SU-DHL-6 (cell line): Measurements from ENCODE around the gene METRN.

Source experiments
- H2AFZ ChIP-seq: fragments of 200-600 bp; sonication (generic); 2 replicates; pipeline ENCODE4 v1.6.1; 2014; ENCODE audit warnings: low read depth, mild to moderate bottlenecking, moderate library complexity, mixed read lengths, antibody characterized with exemption, low read length; ENCODE audit not compliant: severe bottlenecking
- H3F3A ChIP-seq: fragments of 200-600 bp; shearing (Covaris generic); 2 replicates; pipeline ENCODE4 v1.6.0; 2016; ENCODE audit warnings: antibody characterized with exemption, mild to moderate bottlenecking; ENCODE audit not compliant: insufficient read depth
- H3K27ac ChIP-seq: fragments of 200-600 bp; sonication (generic); 2 replicates; pipeline ENCODE4 v1.5.1; 2016; ENCODE audit warnings: low read depth, mild to moderate bottlenecking, low read length, moderate library complexity, mixed read lengths
- H3K27me3 ChIP-seq: fragments of 200-600 bp; sonication (generic), shearing (Covaris generic); 2 replicates; pipeline ENCODE4 v1.6.0; 2014; ENCODE audit warnings: mild to moderate bottlenecking, low read length
- H3K36me3 ChIP-seq: fragments of 200-600 bp; sonication (generic); 2 replicates; pipeline ENCODE4 v1.6.1; 2014; ENCODE audit warnings: mild to moderate bottlenecking, low read length, mixed read lengths
- H3K4me2 ChIP-seq: fragments of 300-600, 200-600 bp; shearing (Covaris generic), sonication (generic); 2 replicates; pipeline ENCODE4 v1.6.0; 2014; ENCODE audit warnings: low read length, low read depth, mild to moderate bottlenecking; ENCODE audit not compliant: poor library complexity, severe bottlenecking
- H3K4me3 ChIP-seq: fragments of 200-600 bp; sonication (generic); 2 replicates; pipeline ENCODE4 v1.5.1; 2014; ENCODE audit warnings: antibody characterized with exemption, low read length, mild to moderate bottlenecking, mixed read lengths; ENCODE audit not compliant: insufficient read depth, poor library complexity, severe bottlenecking
- H3K79me2 ChIP-seq: fragments of 200-600 bp; sonication (generic); 2 replicates; pipeline ENCODE4 v1.6.1; 2014; ENCODE audit warnings: mild to moderate bottlenecking, low read length, moderate library complexity; ENCODE audit not compliant: insufficient read depth
- H3K9ac ChIP-seq: fragments of 200-600 bp; sonication (generic); 2 replicates; pipeline ENCODE4 v1.7.0; 2014; ENCODE audit warnings: mild to moderate bottlenecking, low read length
- H3K9me2 ChIP-seq: fragments of 200-600 bp; sonication (generic); replicated peaks from 2 replicates; pipeline ENCODE4 v1.6.1; 2014; ENCODE audit warnings: low read length; ENCODE audit not compliant: insufficient read depth
- H3K9me3 ChIP-seq: fragments of 200-600 bp; sonication (generic); 2 replicates; pipeline ENCODE4 v1.6.1; 2014; ENCODE audit warnings: low read length, mixed read lengths; ENCODE audit not compliant: insufficient read depth
- H4K20me1 ChIP-seq: fragments of 200-600 bp; sonication (generic); 2 replicates; pipeline ENCODE4 v1.6.1; 2014; ENCODE audit warnings: low read depth, mild to moderate bottlenecking, antibody characterized with exemption, low read length, moderate library complexity, mixed read lengths
- EZH2phosphoT487 ChIP-seq: fragments of 200-600 bp; sonication (generic), shearing (Covaris generic); conservative IDR thresholded peaks from 2 replicates; pipeline ENCODE4 v1.6.1; 2018; ENCODE audit warnings: mild to moderate bottlenecking, antibody characterized with exemption, low read length, moderate library complexity, mixed read lengths
- TF ChIP-seq, protein P1 (sequence below): fragments of 200-600 bp; sonication (generic); IDR thresholded peaks from one replicate; pipeline ENCODE4 v1.5.1; 2017; ENCODE audit warnings: antibody characterized with exemption, mild to moderate bottlenecking, low read length, moderate library complexity; ENCODE audit not compliant: insufficient read depth, poor library complexity, severe bottlenecking

Gene METRN

DNA sequence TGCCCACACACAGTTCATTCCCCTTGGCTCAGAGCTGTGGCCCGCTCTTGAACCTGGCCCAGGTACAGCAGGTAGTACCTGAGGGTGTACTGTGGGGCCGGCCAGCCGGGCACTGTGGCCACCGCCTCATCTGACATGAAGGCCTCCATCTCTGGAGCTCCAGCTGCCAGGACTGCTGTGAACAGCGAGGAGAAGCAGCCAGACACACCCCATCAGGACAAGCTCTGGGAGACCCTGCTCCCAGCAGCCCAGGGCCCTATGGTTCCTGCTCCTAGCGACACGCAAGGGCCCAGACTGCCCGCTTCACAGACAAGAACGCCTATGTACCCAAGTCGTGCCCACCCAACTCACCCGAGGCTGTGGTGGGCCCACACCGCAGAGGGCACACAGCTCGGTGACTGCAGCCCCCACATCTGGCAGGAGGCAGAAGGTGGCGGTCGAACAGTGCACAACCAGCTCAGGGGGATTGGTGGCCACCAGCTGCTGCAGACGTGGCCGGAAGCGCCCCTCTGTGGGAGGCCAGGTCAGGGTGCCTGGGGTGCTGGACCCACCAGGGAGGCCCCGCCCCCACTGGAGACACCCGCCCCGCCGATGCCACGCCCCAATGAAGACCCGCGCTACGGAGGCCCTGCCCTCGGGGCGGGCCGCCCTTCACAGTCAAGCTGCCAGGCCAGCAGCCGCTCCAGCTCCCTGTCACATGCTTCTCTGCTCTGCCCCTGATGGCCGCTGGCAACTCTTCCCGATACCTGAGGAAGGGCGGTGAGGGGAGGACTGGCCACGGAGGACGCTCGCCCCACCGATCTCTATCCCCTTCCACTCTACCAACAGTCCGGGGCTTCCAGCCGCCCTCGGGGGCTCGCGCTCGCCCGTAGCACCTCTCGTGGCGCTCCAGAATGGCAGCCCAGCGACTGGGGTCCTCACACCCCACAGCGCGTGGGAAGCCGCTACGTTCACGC lies 35.8 kb upstream of the METRN start:
- peaks cover 9% of the 10 kb centered on the region; the same call in 1 of the 2 replicates for H3F3A ChIP-seq
- H4K20me1 ChIP-seq = no peaks in the 10 kb centered on the region
- H3K9me2 ChIP-seq = no peaks in the 10 kb centered on the region
- H3K36me3 ChIP-seq = no peaks in the 10 kb centered on the region
- H3K27me3 ChIP-seq = no peaks in the 10 kb centered on the region
- H2AFZ ChIP-seq = peak overlapping the region; percentile 90
- H3K79me2 ChIP-seq = peaks cover 23% of the 10 kb centered on the region; the same call in 1 of the 2 replicates
- TF ChIP-seq EZH2phosphoT487 = no peak
- H3K27ac ChIP-seq = peak overlapping the region; percentile 69
- peak overlapping the region; percentile 49 for H3K9ac ChIP-seq
- H3K4me3 ChIP-seq = peak overlapping the region; percentile 32
- peak overlapping the region; percentile 63 for H3K4me2 ChIP-seq
- H3K9me3 ChIP-seq = no peaks in the 10 kb centered on the region

DNA sequence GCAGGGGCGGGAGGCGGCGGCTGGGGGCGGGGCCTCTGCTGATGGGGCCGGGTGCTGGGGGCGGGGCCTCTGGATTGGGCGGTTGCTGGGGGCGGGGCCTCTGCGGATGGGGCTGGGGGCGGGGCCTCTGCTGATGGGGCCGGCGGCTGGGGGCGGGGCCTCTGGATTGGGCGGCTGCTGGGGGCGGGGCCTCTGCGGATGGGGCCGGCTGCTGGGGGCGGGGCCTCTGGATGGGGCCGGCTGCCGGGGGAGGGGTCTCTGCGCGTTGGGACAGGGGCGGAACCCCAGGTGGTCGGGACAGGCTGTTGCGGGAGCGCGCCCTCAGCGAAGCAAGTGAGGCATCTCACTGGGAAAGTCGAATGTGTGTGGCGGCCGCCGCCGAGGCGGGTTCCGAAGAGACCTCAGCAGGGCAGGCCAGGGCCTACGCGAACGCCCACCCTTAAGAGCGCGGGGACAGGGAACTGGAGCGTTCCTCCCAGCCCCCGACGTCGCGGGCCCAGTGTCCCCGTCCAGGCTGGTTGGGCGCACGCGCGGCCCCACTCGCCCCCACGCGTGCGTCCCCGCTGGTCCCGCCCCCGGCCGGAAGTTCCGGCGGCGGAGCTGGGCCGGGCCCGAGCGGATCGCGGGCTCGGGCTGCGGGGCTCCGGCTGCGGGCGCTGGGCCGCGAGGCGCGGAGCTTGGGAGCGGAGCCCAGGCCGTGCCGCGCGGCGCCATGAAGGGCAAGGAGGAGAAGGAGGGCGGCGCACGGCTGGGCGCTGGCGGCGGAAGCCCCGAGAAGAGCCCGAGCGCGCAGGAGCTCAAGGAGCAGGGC lies 34.9 kb upstream of the METRN start, which contains the start of gene STUB1:
TSS of gene STUB1 (plus strand) at position 597 of the 811 bp plus-strand sequence. CDS start at position 713, 116 bp downstream.
- H3K79me2 ChIP-seq = peaks cover 23% of the 10 kb centered on the region; the same call in 1 of the 2 replicates
- H2AFZ ChIP-seq = peak within 1 kb of the TSS; percentile 90
- H3K27ac ChIP-seq = peak within 1 kb of the TSS; percentile 69
- H3F3A ChIP-seq = peaks cover 9% of the 10 kb centered on the region; the same call in 1 of the 2 replicates
- no peaks in the 10 kb centered on the region for H3K9me3 ChIP-seq
- H3K27me3 ChIP-seq = no peaks in the 10 kb centered on the region
- H3K9me2 ChIP-seq = no peaks in the 10 kb centered on the region
- H3K4me2 ChIP-seq = peak within 1 kb of the TSS; percentile 63
- no peaks in the 10 kb centered on the region for H3K36me3 ChIP-seq
- H3K4me3 ChIP-seq = peak within 1 kb of the TSS; percentile 62
- H4K20me1 ChIP-seq = no peaks in the 10 kb centered on the region
- peak within 1 kb of the TSS; percentile 75 for H3K9ac ChIP-seq
- TF ChIP-seq EZH2phosphoT487 = no peak
- TF ChIP-seq, protein P1, sequence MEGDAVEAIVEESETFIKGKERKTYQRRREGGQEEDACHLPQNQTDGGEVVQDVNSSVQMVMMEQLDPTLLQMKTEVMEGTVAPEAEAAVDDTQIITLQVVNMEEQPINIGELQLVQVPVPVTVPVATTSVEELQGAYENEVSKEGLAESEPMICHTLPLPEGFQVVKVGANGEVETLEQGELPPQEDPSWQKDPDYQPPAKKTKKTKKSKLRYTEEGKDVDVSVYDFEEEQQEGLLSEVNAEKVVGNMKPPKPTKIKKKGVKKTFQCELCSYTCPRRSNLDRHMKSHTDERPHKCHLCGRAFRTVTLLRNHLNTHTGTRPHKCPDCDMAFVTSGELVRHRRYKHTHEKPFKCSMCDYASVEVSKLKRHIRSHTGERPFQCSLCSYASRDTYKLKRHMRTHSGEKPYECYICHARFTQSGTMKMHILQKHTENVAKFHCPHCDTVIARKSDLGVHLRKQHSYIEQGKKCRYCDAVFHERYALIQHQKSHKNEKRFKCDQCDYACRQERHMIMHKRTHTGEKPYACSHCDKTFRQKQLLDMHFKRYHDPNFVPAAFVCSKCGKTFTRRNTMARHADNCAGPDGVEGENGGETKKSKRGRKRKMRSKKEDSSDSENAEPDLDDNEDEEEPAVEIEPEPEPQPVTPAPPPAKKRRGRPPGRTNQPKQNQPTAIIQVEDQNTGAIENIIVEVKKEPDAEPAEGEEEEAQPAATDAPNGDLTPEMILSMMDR = no peak

DNA sequence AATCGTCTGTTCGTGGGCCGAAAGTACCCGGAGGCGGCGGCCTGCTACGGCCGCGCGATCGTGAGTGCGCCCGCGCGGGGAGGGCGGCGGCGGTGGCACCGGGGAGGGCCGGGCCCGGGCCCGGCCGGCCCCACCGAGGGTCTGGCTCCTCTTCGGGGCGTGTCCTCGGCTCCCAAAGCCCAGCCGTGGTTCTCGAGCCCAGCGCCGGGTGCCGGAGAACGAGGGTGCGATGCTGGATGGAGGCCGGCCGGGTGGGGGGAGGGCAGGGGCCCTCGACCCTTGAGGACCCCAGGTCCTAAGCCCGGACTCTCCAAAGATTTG lies 34.3 kb upstream of the METRN start:
- H3K27me3 ChIP-seq = no peaks in the 10 kb centered on the region
- H2AFZ ChIP-seq = no peak overlapping the region
- H3K36me3 ChIP-seq = no peaks in the 10 kb centered on the region
- H3K27ac ChIP-seq = peak overlapping the region; percentile 51
- peak overlapping the region; percentile 75 for H3K9ac ChIP-seq
- H3K9me3 ChIP-seq = no peaks in the 10 kb centered on the region
- no peaks in the 10 kb centered on the region for H3K9me2 ChIP-seq
- TF ChIP-seq, protein P1 = no peak
- TF ChIP-seq EZH2phosphoT487 = no peak
- H3K4me3 ChIP-seq = peak overlapping the region; percentile 62
- peaks cover 9% of the 10 kb centered on the region; the same call in 1 of the 2 replicates for H3F3A ChIP-seq
- H3K4me2 ChIP-seq = peak overlapping the region; percentile 57
- H4K20me1 ChIP-seq = no peaks in the 10 kb centered on the region
- peaks cover 23% of the 10 kb centered on the region; the same call in 1 of the 2 replicates for H3K79me2 ChIP-seq
